Inferior parietal cortex (tissue), 1 donor: Measurements from ENCODE around the gene CCDC88C.

Experiments
- DNase-seq: peaks from one replicate; pipeline ENCODE4 v3.0.0-alpha.2; 2016; ENCODE audit errors: extremely low spot score

The CCDC88C gene

DNA sequence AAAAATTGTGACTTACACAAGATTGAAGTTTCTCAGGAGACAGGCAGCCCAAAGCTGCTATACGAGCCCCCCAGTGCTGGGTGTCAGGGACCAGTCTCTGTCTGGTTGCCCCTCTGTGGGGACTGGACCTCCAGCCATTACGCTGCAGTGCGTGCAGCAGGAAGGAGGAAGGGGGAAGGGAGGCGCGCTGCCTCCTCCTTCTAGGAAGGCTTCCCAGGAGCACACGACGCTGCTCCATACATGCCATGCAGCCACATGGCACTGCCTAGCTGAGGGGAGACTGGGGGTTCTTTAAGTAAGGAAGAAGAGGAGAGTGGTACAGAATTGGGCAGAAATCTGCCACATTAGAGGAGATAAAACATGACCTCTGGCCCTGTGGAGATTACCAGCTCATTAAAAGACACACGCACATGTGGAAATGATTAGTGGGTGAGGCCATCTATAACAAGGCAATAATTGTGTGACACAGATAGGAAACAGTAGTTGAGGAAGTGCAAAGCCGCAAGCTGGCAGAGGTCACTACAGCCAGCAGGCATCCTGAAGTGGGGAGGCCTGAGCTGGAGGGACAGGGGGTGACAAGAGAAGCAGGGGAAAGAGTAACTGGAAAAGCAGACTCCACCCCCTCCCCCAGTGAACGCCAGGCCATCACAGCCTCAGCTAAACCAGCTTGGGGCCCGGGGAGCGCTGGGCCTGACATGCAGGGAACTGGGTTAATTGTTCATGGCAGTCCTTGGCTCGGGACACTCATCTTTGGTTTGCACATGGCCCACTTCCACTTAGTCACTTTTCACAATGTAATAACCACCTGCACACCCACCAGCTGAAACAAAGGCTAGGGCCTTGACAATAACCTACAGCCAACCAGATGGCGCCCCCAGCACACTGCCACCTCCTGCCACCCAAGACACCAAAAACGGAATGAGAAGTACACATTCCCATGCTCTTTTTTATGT, 39.6 kb downstream of the CCDC88C start:
- DNase-seq, result no peak

DNA sequence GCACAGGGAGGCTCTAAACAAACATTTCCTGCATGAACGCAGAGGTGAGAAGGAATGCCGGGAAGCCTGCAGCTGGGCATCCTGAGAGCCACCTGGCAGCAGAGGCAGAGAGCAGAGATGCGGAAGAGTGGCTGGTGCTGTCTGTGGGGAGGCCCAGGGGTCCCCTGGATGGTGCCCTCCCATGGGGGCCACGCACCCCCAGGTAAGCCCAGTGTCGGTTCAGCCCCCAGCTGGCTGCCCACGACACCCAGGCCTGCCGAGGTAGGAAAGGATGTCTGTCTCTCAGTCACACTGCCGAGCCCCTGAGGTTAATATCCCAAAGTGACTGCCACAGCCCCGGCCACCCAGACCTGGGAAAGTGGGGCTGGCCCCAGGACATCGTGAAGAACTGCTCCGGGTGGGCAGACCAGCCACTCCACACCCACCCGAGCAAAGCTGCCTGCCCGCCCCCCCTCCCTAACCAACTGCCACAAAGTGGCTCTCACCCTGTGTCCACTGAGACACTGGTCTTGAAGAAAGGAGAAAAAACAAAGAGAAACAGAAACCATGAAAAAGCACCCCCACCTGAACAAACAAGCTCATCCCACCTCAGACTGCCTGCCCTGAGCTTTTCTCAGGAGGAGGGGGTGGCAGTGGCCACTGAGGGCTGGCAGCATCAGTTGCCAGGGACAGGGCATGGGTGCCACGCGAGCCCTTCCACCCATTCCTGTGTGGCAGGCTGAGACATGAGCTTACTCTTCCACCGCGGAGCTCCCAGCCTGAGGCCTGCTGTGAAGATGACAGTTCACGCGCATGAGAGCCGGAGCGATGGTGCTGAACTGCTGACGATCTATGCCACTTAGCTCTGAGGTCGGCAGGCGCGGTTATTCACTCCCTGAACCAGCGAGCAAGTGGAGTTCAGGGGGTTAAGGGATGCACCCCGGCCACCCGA, 40.8 kb downstream of the CCDC88C start:
- DNase-seq, result no peak

DNA sequence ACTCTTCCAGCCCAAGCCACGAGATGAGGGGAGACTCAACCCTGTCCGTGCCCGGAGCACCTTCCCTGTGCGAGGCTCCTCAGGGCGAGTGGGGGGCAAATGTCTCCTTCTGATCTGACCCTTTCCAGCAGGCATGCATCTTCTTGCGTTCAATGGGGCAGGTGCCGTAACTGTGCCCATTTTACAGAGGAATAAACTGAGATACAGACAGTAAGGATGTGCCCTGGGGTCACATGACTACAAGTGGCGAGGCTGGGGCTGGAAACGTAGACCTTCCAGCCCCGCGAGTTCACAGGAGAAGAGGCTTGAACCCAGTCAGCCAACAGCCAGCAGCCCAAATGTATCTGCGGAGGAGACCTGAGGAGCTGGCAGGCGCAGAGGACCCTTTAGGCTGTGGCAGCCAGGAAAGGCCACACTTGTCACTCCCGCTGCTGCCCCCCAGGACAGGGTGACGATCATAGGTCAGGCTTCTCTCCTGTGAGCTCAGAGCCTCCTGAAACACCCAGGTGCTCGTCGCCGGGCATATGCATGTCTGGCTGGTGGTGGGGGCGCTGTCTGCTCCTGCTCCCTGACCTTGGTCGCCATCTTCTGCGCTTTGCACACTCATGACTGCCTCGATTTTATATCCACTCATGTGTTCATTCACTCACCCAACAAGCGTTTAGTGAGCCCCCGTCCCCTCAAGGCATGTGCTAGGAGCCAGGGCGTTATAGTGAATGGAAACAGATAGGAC, 41.7 kb downstream of the CCDC88C start:
- DNase-seq, result no peak

DNA sequence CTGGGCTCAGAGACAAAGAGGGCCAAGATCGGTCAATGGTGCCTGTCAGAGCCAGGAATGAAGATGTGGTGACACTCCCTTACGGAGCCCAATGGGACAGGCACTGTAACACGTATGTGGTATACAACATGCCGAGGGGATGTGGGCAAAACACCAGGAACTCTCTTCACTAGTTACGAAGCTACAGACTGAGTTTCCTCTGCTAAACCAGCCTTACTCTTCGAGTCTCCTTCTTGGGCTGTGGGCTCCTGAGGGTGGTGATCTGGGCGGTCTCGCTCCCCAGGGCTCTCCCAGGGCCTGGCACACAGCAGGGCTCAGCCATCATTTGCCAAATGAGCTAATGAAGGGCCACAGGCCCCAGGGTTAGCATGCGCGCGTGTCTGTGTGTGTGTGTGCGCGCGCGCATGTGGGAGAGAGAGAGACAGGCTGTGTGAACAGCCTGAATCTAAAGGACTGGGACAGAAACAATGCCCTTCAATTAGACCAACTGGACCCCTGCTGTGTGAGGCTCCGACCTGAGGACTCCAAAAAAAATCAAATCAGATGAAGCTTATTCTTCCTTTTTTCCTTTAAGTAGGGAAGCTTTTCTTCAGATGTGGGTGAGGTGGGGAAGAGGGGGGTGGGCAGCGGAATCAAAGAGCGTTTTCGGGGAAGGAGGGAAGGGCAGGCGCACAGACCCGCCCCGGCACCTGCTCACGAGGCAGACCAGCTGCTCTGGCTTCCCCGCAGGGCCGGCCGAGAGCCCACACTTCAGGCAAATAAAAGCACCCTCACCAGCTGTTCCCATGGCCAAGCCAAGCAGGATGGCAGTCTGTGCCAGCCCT, 42.5 kb downstream of the CCDC88C start:
- DNase-seq, result no peak

DNA sequence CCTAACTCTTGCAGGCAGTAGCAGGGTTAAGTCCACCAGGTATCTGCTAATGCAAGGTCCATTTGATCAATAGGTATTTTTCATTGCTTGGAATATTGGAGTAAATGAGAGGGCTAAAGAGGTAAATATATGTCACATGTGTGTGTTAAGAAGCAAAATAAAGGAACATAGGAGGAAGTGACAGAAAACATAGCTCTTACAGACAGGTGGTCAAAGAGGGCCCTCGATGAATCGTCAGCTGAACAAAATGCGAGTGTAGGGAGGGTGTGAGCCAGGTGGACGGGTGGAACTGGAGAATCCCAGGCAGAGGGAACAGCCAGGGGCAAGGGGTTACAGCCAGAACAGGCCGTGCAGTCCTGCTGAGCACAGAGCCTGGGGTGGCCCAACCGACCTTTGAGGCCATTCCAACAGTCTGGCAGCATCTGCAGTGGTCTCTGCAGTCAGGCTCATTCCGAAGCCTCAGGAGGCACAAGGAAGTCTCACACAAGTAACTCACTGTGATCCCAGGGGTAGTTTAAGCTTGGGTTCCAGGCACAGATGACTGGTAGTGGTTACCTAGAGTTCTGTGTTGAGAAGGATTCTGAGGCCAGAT, 43.2 kb downstream of the CCDC88C start:
- DNase-seq, result no peak

DNA sequence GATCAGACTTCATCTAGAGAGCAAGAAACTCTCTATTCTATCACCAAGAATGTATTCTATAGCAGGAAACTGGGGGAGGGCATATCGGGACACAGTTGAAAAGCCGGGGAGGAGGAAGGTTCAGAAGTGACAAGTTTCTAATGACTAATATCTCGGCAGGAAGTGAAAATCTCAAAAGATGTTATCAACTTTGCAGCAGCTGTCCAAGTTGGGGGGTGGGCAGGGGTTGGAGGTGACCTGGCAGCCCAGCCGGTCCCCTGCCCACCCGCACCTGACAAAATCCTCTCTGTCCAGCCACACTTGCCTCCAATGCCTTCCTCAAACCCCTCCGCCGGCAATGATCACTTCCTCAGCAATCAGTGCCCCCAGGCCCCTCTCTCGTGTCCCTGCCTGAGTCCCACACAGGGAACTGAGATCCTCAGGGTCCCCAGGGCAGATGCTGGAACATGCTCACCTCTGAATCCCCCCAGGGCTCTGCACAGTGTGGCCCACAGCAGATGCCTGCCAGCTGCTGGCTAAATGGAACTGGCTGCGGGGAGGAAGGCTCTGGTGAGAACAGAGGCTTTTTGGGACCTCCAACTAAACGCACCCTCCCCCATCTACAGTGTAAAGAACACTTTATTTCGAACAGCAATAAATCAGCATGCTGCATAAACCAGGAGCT, 43.9 kb downstream of the CCDC88C start:
- DNase-seq, result no peak

DNA sequence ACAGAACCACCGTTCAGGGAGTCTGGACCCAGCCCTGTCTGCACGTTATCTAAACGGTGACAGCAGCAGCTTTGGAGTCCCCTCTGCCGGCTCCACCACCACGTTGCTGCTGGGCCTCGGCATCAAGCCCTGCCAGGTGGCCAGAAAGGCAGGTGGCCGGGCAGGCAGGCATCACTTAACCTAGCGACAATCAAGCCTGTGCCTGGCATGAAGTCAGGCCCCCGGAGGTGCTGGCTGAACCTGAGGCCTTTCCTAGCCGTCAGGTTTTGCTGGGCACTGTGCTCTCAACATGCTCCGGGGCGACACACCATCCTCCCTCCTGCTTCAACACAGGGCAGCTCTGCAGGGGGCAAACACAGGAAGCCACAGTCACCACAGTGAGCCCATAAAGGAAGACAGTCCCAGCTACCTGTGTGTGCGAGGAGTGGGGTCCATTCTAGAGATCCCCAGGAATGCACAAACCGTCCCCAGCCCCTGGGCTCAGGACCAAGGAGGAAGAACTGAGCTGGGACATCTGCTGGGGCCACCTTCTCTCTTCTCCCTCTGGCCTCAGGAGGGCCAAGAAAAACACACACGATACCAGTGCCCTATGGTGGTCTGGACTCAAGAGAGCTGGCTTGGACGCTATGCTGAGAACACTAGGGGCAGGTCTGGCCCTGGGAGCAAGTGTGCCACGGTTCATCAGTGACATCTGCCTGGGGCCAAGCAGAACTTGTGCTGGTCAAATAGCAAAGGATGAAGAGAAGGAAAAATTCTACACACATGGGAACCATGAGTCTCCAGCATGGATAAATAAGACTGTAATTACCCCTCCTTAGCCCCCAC, 44.7 kb downstream of the CCDC88C start:
- no peak for DNase-seq

DNA sequence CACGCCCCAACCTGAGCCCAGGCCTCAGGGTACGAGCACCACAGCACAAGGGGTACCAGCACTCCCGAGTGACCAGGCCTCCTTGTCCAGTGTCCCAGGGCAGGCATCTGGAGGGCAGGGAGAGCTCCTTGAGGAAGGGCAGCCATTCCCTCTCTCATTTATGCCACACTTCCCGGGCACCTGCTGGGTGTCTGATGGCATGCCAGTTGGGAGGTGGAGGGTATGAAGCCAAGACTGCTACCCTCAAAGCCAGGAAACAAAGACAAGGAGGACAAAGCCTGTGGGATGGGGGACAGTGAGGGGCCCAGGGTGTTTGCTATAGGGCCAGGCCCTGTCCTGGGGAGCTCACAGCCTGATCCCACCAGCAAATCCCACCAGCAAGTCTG, 45.6 kb downstream of the CCDC88C start:
- no peak for DNase-seq

DNA sequence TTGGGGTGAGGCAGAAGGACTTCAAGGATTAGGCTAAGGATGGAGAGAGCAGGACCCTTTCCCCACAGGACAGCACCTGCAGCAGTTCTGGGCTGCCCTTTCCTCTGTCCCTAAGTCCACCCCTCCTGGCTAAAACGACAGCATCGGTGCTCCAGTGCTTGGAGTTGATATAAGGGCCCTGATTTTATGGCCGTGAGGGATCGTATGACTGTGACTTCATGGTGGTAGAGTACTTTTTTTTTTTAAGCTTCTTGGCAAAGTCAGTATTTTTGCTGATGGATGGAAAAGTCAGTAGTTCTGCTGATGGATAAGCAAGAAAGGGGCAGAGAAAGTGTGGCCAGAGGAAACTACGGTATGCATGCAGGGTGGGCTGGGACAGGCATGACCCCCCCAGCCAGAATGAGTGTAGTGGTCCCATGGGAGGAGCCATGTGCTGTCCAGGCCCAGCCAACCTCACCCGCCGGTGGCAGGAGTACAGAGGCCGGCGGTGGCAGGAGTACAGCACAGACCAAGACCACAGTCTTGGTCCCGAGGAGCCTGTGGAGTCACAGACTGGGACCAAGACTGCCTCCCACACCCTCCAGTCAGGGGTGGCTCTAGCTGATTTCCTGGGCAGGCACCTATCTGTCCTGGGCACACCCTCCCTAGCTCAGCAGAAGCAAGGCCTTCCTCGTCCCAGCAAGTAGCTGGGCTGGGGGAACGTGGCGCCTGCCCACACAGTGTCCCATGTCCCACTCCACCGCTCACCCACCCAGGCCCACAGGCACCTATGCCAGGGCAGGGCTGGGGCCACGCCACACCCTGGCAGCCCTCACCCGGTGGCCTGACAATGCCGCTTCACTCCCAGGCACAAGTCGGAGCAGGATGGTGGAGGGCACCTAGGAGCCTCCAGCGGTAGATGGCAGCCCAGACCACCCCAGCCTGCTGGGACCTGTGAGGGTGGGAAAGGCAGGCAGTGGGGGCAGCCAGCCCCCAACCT, 46.3 kb downstream of the CCDC88C start:
- DNase-seq, result no peak

DNA sequence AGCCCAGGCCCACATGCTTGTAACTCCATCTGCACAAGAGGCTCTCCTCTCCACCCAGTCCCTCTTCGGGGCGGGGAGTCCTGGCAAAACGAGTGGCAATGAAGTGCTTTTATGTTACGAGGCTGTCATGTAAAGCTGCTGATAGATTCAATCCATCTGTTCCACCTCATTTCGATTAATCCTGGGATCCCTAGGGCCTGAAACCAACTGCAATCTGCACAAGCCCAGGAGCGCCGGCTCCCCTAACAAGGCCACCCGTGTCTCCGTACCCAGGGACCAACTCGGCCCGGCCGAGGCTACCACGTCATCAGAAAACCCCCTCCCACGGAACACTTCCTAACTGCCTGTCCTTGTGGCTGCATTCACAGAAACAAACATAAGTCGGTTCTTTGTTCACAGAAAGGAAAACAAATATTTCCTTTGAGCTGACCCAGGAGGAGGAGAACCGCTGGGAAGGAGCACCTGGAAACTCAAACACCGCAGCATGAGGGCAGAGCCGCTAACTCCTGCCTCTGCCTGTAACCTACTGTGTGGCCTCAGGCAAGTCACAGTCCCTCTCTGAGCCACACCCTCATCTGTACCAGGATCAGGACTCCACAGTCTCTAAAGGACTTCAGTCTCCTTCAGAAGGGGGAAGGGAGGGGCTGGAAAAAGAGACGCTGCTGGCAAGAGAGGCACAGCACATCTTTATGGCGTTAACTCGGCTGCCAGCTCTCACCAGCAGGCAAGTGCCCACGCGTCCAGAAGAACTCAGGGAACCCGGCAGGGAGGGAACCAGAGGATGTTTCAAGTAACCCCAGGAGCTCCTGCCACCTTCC, 47.8 kb downstream of the CCDC88C start:
- no peak for DNase-seq

DNA sequence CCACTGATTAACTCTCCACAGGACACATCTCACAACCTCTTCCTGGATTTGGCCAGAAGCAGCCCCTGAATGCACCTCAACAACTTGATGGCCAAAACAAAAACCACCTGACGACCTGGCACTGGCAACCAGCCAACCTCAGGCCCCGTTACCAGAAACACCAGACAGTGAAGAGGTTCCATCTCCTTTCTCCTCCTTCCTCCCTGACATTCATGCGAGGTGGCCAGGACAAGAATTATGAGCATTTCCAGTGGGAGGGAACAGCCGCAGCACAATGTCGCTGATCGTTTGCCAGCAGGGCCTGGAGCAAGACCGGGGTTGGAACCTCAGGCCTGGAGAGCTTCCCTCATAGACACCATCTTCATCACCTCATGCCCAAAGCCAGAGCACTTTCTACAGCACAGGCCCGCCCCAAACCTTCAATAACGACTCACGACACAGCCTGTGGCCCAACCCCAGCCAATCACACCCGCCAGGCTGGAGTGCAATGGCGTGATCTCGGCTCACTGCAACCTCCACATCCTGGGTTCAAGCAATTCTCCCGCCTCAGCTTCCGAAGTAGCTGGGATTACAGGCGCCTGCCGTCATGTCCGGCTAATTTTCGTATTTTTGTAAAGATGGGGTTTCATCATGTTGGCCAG, 48.7 kb downstream of the CCDC88C start:
- DNase-seq, result no peak

DNA sequence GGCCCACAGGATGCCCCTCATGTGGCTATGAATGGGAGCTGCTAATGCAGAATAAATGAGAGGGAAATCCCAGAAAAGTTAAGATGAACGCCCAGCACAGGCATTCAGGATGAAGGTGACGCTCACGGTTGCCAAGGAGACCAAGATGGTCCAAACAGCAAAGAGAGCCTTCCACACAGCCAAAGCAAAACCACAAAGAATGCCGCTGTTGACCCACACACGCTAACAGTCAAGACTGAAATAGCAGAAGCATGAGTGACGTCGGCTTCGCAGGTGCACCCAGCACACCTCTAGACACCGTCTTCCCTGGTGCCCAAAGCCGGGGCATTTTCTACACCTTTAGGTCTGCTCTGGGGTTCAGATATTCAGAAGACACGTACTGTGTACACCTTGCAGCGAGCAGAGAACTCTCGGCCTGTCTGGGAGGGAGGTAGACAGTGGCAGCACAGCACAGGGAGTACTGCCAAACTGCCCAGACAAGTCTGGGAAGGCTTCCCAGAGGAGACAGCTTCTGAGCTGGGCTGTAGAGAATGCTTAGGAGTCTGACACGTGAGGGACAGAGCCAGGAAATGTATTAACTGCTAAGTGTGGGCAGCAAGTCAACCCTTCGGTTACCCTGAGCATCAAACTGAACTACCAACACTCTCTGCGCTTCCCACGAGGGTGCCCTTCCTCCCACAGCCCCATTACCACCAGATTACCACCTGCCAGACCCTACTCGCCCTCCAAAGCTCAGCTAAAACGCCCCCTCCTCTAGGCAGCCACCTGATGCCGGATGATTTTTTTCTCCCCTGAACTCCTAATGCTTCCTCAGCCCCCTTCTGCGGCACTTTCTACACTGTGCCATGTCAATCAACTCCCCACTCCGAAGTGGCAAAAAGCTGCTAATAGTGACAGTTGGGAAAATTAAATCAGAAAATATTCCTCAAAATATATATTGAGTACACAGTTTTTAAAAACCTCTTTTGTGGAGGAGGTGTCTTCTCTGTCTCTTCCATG, 50.1 kb downstream of the CCDC88C start:
- DNase-seq, result no peak

DNA sequence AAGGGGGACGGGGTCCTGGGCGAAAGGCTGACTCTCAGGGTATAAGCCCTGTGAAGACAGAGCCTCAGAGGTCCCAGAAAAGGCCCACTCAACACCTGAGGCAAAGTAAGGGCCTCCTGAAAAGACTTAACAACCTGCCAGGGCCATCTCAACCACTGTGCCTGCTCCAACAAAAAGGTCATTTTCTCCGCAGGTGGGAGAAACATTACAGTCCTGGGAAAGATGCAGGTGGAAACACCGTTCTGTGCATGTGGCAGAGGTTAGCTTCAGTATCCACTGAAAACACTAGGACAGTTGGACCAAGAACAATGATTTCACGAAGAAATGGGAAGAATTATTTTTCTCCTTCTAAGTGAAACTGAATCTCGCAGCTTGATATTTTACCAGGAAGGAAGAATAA, 50.9 kb downstream of the CCDC88C start:
- no peak for DNase-seq

DNA sequence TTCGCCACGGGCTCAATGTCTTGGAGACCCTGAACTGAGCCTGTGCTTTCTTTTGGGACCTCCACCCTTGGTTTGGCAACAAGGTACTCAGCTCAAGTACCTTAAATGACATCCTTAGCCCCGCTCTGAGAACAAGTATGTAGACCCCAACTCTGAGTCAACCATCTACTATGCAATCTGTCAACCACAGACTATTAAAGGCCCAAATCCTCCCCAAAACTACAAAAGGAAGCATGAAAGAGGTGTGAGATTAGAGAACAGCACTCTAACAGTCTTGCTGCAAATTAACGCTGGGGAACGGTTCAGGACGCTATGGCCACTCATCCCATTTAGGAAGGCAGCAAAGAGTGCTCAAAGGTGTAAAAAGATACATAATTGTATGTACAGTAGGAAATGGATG, 52.1 kb downstream of the CCDC88C start:
- DNase-seq, result no peak

DNA sequence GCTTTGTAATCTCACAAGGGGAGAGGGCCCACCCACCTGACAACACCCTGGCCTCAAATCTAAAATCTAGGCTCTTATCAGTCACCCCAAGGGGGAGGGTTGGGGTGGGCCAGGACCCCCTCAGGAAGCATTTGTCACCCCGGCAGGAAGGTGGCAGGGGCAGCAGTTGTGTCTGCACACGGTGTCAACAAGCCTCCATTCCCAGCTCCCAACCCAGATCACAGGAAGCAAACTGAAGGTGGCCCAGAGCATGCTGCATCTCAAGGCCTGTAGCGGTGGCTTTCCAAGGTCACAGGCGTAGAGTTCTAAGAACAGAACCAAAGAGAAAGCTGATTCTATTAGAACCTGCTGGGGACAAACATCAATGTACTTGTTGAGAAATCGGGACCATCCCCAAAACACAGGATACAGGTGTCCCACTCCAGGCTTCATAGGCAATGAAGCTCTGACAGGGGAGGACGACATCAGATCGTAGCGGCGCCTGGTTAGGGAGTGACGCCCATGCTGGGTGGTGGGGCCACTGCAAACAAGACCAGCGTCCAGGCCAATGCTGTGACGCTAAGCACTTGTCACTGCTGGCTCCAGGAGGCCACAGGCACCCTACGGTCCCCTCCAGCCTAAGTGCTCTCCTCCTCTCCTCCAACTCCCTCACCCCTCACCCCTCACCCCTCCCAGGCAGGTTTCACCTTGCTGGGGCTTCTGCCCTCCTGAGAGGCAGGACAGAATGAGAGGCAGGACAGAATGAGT, 52.9 kb downstream of the CCDC88C start:
- no peak for DNase-seq
